Panc1 (cell line): ENCODE results near the gene CIB4.

Experiments
- CTCF ChIP-seq: fragments of 450-650 bp; IDR thresholded peaks from 2 replicates; pipeline ENCODE4 v1.5.1; 2017; ENCODE audit warnings: mild to moderate bottlenecking
- POLR2AphosphoS5 ChIP-seq: IDR thresholded peaks from 2 replicates; pipeline ENCODE4 v1.6.1; 2012; ENCODE audit warnings: mild to moderate bottlenecking, low read depth, low read length, moderate library complexity
- REST ChIP-seq, 2 experiments: IDR thresholded peaks; 2 replicates each; pipeline ENCODE4 v1.6.1; 2011 to 2012; ENCODE audit warnings: low read depth in 2 of 2, control low read depth in 1 of 2, low read length in 1 of 2, mild to moderate bottlenecking in 1 of 2, moderate library complexity in 1 of 2; ENCODE audit not compliant: insufficient read depth in 1 of 2
- SIN3A ChIP-seq: IDR thresholded peaks from 2 replicates; pipeline ENCODE4 v1.6.1; 2012; ENCODE audit warnings: low read depth, mild to moderate bottlenecking, low read length, moderate library complexity, borderline replicate concordance; ENCODE audit not compliant: insufficient read depth
- TCF7L2 ChIP-seq: IDR thresholded peaks from 2 replicates; pipeline ENCODE4 v1.6.1; 2011; ENCODE audit warnings: mild to moderate bottlenecking, low read depth, low read length, inconsistent platforms

GRCh38 chr2:26572591-26572990, 68.6 kb downstream of the CIB4 start:
- TF ChIP-seq POLR2AphosphoS5 (no peak), CTCF (no peak), REST (IDR thresholded peaks at IDR 0.05; ENCODE audit: insufficient read depth in 1 of 2, low read depth in 2 of 2, low read length in 1 of 2) (no peak), TCF7L2 (no peak), SIN3A (no peak)
